K562 (cell line): ENCODE results near the gene POLD2. TPM values are rescaled to one million over a fixed set of nuclear protein-coding genes. Genes with fewer than 3 reads are reported as not detected.
A peak's percentile ranks its signal among the peaks of the same experiment; 100 is the strongest.

Experiments used
- CHD2 ChIP-seq: IDR thresholded peaks from 2 replicates; pipeline ENCODE4 v1.6.1; 2011; ENCODE audit warnings: low read depth, low read length
- CSDE1 ChIP-seq, 2 experiments: fragments of 450-650 bp; IDR thresholded peaks; 2 replicates each; pipeline ENCODE4 v1.6.1; 2016; ENCODE audit warnings: mild to moderate bottlenecking in 1 of 2
- GABPB1 ChIP-seq: sonication (generic); formaldehyde crosslinking; IDR thresholded peaks from 2 replicates; pipeline ENCODE4 v1.8.0; 2022; ENCODE audit warnings: mild to moderate bottlenecking, missing genetic modification reagents
- L3MBTL2 ChIP-seq: fragments of 450-650 bp; IDR thresholded peaks from 2 replicates; pipeline ENCODE4 v1.6.1; 2016; ENCODE audit warnings: mild to moderate bottlenecking, moderate library complexity
- MBD1 ChIP-seq: fragments of 250-450 bp; sonication (Bioruptor Pico); IDR thresholded peaks from 2 replicates; pipeline ENCODE4 v1.8.0; 2022; ENCODE audit warnings: inconsistent platforms
- PATZ1 ChIP-seq: fragments of 250-450 bp; sonication (Bioruptor Pico); IDR thresholded peaks from 2 replicates; pipeline ENCODE4 v1.5.0; 2020; ENCODE audit warnings: mild to moderate bottlenecking, borderline replicate concordance
- PHTF2 ChIP-seq: fragments of 250-450 bp; sonication (Bioruptor Pico); IDR thresholded peaks from 2 replicates; pipeline ENCODE4 v1.5.0; 2021; ENCODE audit warnings: mild to moderate bottlenecking
- PML ChIP-seq: IDR thresholded peaks from 2 replicates; pipeline ENCODE4 v1.6.1; 2012; ENCODE audit warnings: low read length, inconsistent platforms
- POLR2G ChIP-seq: fragments of 200-400 bp; formaldehyde crosslinking; IDR thresholded peaks from 2 replicates; pipeline ENCODE4 v1.6.1; 2017; ENCODE audit warnings: low read depth, mild to moderate bottlenecking, antibody characterized with exemption, low read length, moderate library complexity
- RBM17 ChIP-seq: fragments of 200-400 bp; formaldehyde crosslinking; IDR thresholded peaks from 2 replicates; pipeline ENCODE4 v1.6.1; 2017; ENCODE audit warnings: low read depth, mild to moderate bottlenecking, low read length, borderline replicate concordance
- RNF2 ChIP-seq: sonication (generic); IDR thresholded peaks from 2 replicates; pipeline ENCODE4 v1.6.1; 2016
- STAT5A ChIP-seq: IDR thresholded peaks from 2 replicates; pipeline ENCODE4 v1.6.1; 2012; ENCODE audit warnings: low read length, inconsistent platforms, borderline replicate concordance
- TAF1 ChIP-seq: IDR thresholded peaks from 2 replicates; pipeline ENCODE4 v1.6.1; 2011; ENCODE audit warnings: mild to moderate bottlenecking, low read length, moderate library complexity; ENCODE audit not compliant: insufficient read depth, control insufficient read depth, severe bottlenecking; ENCODE audit errors: extremely low read depth
- ZNF282 ChIP-seq: sonication (generic); formaldehyde crosslinking; IDR thresholded peaks from 2 replicates; pipeline ENCODE4 v1.8.1; 2023; ENCODE audit warnings: missing genetic modification reagents
- ZNF311 ChIP-seq: fragments of 250-450 bp; sonication (Bioruptor Pico); IDR thresholded peaks from 2 replicates; pipeline ENCODE4 v1.4.0; 2020; ENCODE audit warnings: mild to moderate bottlenecking, moderate library complexity
- ZNF316 ChIP-seq: fragments of 450-650 bp; IDR thresholded peaks from 2 replicates; pipeline ENCODE4 v1.6.1; 2016
- ZNF384 ChIP-seq: IDR thresholded peaks from 2 replicates; pipeline ENCODE4 v1.6.1; 2012; ENCODE audit warnings: low read depth, low read length, improper control_type of control experiment
- ZNF699 ChIP-seq: fragments of 250-450 bp; sonication (Bioruptor Pico); IDR thresholded peaks from 2 replicates; pipeline ENCODE4 v1.8.0; 2021; ENCODE audit warnings: mild to moderate bottlenecking, moderate library complexity; ENCODE audit not compliant: insufficient replicate concordance
- polyA plus RNA-seq, 8 experiments: library from polyadenylated mRNA; depleted of rRNA in 4 of 8; stranded (reverse) in 5 of 8; unstranded in 3 of 8; fragments of >200 nt; fragmentation: Nextera tagmentation in 2 of 8; fragmentation: Illumina TruSeq in 1 of 8; extraction: Ambion mirVana in 2 of 8; extraction: Trizol in 1 of 8; gene quantifications; 2 replicates each; pipeline versions ENCODE4 v1.2.1 to v1.2.3, GENCODE V29; 2011 to 2014; ENCODE audit warnings: inconsistent platforms in 1 of 8, missing spikeins in 1 of 8
- total RNA-seq, 7 experiments: library from RNA; depleted of rRNA in 6 of 7; stranded (reverse); fragments of >200 nt in 6 of 7; fragmentation: Illumina TruSeq in 2 of 7; extraction: Trizol in 2 of 7; gene quantifications; 2 replicates each; pipeline versions ENCODE4 v1.2.1 to v1.2.3, GENCODE V29; 2011 to 2021; ENCODE audit warnings: low replicate concordance in 1 of 7
- TF ChIP-seq, protein P1 (sequence below): fragments of 450-650 bp; IDR thresholded peaks from 2 replicates; pipeline ENCODE4 v1.6.1; 2014; ENCODE audit warnings: low read depth, mild to moderate bottlenecking, moderate library complexity, borderline replicate concordance
- TF ChIP-seq, protein P2 (sequence below): fragments of 450-650 bp; IDR thresholded peaks from 2 replicates; pipeline ENCODE4 v1.6.1; 2016
- TF ChIP-seq, protein P3 (sequence below): sonication (generic); formaldehyde crosslinking; IDR thresholded peaks from 2 replicates; pipeline ENCODE4 v1.8.1; 2023; ENCODE audit warnings: mild to moderate bottlenecking, missing genetic modification reagents

The POLD2 gene
- total and polyA plus RNA-seq, 9 of the 15 experiments (the other 6 are each of a cell fraction or from before 2014, with no cell fraction given), result 29.7 to 259 (median 225) TPM

GRCh38 chr7:44147026-44147991, 24.0 kb upstream of the POLD2 start (continued):
- TF ChIP-seq GABPB1 (CRISPR knock-in tag), result 0 out of 2 replicates have a peak, but pooled peaks have one; percentile 37
- no peak for TF ChIP-seq CSDE1 (IDR thresholded peaks at IDR 0.05)
- TF ChIP-seq L3MBTL2, result peak; percentile 64
- no peak for TF ChIP-seq RBM17
- TF ChIP-seq CHD2, result peak; percentile 58; the same call in 1 of the 2 replicates
- TF ChIP-seq ZNF699 (CRISPR knock-in tag), result no peak
- no peak for TF ChIP-seq ZNF384
- peak; percentile 54 for TF ChIP-seq TAF1
- TF ChIP-seq, protein P1, sequence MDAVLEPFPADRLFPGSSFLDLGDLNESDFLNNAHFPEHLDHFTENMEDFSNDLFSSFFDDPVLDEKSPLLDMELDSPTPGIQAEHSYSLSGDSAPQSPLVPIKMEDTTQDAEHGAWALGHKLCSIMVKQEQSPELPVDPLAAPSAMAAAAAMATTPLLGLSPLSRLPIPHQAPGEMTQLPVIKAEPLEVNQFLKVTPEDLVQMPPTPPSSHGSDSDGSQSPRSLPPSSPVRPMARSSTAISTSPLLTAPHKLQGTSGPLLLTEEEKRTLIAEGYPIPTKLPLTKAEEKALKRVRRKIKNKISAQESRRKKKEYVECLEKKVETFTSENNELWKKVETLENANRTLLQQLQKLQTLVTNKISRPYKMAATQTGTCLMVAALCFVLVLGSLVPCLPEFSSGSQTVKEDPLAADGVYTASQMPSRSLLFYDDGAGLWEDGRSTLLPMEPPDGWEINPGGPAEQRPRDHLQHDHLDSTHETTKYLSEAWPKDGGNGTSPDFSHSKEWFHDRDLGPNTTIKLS, result no peak; the same call in 1 of the 2 replicates
- no peak for TF ChIP-seq ZNF311 (CRISPR knock-in tag)
- TF ChIP-seq STAT5A, result peak; percentile 54
- TF ChIP-seq, protein P2, sequence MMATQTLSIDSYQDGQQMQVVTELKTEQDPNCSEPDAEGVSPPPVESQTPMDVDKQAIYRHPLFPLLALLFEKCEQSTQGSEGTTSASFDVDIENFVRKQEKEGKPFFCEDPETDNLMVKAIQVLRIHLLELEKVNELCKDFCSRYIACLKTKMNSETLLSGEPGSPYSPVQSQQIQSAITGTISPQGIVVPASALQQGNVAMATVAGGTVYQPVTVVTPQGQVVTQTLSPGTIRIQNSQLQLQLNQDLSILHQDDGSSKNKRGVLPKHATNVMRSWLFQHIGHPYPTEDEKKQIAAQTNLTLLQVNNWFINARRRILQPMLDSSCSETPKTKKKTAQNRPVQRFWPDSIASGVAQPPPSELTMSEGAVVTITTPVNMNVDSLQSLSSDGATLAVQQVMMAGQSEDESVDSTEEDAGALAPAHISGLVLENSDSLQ, result peak; percentile 65
- TF ChIP-seq, protein P3, sequence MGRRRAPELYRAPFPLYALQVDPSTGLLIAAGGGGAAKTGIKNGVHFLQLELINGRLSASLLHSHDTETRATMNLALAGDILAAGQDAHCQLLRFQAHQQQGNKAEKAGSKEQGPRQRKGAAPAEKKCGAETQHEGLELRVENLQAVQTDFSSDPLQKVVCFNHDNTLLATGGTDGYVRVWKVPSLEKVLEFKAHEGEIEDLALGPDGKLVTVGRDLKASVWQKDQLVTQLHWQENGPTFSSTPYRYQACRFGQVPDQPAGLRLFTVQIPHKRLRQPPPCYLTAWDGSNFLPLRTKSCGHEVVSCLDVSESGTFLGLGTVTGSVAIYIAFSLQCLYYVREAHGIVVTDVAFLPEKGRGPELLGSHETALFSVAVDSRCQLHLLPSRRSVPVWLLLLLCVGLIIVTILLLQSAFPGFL, result no peak
- no peak for TF ChIP-seq ZNF282 (CRISPR knock-in tag)
- 0 out of 2 replicates have a peak, but pooled peaks have one; percentile 46 for TF ChIP-seq ZNF316
- TF ChIP-seq POLR2G, result peak; percentile 75
- TF ChIP-seq PATZ1 (CRISPR knock-in tag), result no peak
- TF ChIP-seq RNF2, result peak; percentile 88
- TF ChIP-seq PML, result peak; percentile 62; the same call in 1 of the 2 replicates
- no peak for TF ChIP-seq MBD1 (CRISPR knock-in tag)
- TF ChIP-seq PHTF2 (CRISPR knock-in tag), result no peak
